Femur (tissue), 1 donor: ENCODE data around the gene MICB.
"Not testable (repeated sequence)": the region's sequence is repeated elsewhere in the genome, so short reads cannot be mapped to it uniquely, and the experiment has no call there.

ENCODE experiments used
- DNase-seq: peaks from one replicate; pipeline ENCODE4 v3.0.0-alpha.2; 2017

Gene MICB

GRCh38 chr6:31476515-31477139 lies 21.3 kb upstream of the MICB start:
- no peak for DNase-seq

DNA sequence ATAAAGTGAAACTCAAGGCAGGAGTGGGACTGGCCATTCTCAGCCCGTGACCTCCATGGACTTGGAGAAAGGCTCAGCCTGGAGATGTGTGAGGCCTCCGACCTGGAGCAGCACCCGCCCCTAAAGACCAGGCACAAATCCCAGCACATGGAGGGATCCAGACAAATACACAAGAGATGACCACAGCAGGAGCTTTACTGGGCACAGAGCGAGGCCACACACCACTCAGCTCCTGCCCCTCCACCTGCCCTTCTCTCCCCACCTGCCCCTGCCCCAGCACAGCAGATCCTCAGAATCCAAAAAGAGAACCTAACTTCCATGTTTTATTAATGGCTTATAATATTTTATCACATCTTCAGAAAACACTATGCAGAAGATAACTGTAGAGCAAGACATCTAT lies 20.4 kb upstream of the MICB start:
- DNase-seq, result no peak

DNA sequence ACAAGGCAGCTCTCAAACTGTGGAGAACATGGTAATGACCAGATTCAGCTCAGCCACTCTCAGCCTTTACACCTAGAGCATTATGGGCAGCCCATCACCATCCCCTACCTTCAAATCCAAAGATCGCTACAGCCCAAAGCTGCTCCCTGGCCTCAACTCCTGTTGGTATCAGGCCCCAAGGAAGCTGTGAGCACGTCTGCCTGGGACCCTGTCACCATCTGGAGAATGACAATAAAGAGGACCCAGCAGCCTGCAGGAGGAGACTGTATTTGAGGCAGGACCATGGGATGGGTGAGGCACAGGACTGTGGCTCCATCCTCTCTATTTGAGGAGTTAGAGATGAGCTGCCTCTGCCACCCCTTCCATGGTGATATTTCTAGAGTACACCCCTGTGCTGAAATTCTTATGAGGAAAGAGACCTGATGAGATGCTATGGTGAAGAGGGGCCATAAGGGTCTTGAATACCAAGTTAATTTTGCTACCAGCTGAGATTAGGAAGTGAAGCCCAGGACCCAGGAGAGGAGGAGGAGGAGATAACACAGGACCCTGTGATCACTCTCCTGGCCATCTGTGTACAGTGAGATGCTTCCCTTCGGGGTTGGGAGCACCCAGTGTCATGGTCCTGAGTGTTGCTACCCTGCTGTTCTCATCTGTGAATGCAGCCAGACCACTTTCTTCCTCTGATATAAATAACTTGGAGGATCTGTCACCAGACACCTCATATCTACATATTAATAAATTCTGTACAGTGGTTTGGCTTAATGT lies 19.6 kb upstream of the MICB start:
- no peak for DNase-seq

DNA sequence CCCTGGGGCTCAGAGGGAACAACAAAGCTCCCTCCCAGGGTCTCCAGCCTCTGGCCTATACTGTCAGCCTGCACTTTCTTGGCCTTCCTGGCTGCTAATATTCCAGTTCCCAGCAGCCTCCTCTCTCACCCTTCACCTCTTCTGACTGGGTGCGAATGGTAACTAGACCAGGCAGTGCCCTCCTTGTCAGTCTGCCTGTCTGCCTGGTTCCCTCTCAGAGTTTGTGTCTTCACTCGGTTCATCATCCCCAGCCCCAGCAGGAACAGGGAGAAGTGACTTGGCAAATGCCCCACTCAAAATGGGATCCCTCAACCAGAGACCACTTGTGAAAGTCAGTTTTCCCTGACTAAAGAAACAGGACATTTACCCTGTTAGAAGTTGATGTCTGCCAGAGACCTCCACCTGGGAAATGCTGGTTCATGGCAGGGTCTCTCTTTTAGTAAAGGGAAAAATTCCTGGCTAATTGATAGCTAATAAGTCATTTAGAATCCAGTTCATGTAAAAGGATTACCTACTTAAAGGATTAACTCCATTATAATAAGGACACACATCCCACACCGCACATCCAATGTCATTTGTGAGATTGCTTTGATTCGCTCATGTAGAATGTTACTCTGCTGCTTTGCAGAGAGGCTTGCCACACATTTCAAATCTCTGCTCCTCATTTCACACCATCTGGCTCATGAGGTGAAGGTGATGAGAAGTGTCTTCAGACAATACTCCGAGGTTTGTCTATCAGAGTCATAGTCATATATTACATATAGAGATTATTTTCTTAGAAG lies 18.6 kb upstream of the MICB start:
- DNase-seq, result no peak

- DNase-seq, result no peak
Observed at GRCh38 chr6:31479933-31480535, 17.9 kb upstream of the MICB start.

DNA sequence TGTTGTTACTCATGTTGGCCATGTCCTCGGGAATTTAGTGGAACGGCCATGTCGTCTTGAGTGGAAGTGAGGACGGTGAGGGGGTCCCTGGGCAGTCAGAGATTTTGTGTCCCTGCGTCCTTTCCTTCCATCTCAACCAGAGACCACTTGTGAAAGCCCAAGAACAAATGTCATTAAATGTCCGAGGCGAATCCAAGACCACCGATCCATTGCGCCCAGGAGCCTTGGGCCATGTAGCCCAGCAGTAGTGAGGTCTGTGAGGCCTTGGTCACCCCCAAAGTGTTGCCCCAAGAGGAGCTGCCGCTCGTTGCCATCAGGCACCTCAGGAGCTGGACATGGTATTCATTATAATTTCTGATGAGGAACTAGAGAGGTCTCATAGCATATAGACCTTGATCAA lies 17.4 kb upstream of the MICB start:
- no peak for DNase-seq

- DNase-seq, result no peak
Observed at GRCh38 chr6:31483392-31483791, 14.6 kb upstream of the MICB start.

DNA sequence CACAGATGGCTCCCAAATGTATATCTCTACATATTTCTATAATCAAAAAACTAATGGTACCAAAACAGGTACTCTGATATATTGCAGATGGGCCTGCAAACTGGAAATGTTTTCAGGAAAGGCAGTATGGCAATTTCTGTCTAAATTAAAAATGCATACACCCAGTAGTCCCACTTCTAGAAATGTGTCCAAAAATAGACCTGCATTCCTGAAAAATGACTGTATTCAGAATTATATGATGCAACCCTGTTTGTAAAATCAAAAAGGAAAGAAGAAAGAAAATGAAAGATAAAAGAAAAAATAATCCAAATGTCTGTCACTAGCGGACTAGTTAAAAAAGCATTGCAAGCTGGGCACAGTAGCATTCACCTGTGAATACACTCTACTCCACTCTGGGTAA lies 12.9 kb upstream of the MICB start:
- no peak for DNase-seq

DNA sequence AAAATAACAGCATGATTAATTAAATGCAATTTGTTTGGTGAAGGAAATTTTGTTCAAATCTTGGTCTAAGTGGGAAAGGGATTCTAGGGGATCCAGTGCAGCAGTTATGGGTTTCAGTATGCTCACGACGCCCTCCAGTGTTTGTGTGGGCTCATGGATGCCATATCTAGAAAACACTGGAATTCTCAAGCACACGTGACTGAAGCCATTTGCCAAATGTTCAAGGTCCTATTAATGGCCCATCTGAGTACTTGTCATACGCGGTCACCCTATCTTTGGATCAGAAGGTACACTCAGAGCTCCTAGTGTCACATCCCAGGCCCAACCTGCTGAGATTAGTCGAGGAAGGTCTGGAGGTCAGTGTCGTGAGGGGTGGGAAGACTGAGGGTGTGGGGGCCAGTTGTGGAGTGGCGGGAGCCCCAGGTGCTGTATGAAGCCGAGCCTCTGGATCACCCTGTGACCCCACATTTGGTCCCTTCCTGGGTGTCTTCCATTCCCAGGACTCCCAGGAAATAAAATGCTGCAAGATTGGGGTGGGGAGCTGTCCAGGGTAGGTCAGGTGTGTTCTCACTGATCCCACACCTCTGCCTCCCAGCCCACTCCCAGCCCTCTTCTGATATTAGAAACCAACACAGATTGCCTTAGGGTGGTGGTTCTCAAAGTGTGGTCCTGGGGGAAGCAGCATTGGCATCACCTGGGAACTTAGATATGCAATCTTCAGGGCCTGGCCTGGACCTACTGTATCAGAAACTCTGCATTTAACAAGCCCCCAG lies 11.7 kb upstream of the MICB start:
- not testable (repeated sequence) for DNase-seq

DNA sequence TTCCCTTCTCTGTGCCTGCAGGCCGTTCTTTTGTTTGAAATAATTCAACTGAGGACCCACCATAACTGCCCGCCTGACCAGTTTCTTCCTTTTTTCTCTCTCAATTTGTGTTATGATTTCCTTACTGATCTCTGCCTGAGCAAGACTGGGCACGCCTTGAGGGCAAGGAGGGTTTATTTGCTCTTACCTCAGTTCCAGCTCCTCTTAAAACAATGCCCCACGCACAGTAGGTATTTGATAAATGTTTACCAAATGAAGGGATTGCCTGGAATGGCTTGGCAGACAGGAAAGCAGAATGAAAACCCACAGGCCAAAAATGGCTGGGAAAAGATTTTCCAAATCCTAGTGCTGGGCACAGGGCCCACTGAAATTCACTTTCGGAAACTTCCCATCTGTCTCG lies 10.3 kb upstream of the MICB start:
- DNase-seq, result not testable (repeated sequence)

GRCh38 chr6:31489086-31489485 lies 8.9 kb upstream of the MICB start:
- no peak for DNase-seq

- DNase-seq, result no peak
Observed at GRCh38 chr6:31490115-31490873, 7.7 kb upstream of the MICB start.

DNA sequence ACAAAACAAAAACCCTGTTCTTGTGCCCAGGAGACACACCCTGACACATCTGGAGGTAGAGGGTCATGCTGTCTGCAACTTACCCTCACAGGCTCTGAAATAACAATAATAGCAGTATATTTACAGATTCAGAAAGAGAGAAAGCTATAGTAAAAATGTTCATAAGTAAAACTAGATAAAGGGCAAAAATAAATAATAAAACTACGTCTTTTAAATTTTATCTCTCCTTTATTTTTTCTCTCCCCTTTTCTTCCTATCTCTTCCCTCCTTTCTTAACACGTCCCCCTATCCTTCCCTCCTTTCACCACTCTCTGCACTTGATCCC lies 4.4 kb upstream of the MICB start:
- not testable (repeated sequence) for DNase-seq

- peak; percentile 71 for DNase-seq
Observed at GRCh38 chr6:31493875-31494694, 3.9 kb upstream of the MICB start.

DNA sequence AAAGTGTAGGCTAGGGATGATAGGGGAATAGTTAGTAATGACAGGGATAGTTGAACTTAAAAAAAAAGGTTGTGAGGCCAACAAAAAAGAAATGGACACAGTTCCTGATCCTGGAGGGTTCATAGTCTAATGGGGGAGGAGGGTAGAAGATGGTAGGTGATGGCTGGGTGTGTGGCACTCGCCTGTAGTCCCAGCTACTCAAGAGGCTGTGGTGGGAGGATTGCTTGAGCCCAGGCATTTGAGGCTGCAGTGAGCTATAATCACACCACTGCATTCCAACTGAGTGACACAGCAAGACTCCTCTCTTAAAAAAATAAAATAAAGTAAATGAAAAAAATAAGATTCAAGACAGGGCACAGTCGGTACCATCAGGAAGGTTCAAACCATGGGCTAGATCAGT lies 2.4 kb upstream of the MICB start:
- DNase-seq, result no peak

DNA sequence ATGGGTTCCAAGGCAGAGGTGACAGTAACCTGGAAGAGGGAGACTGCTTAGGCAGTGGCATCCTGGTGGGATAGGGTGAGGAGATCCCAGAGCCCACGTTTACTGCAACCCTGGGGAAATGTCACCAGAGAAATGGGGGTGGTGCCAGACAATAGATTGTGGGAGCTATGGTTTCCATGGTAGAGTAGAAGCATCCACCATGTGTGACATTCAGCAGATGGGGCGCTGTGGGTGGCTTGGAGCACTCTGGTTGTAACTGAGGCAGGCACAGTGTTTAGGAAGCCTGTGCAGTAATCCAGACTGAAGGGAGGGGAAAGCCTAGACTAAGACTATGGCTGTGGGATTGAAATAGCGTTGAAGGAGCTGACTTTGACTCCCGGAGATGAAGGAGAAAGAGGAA lies 1.1 kb upstream of the MICB start:
- DNase-seq, result not testable (repeated sequence)

DNA sequence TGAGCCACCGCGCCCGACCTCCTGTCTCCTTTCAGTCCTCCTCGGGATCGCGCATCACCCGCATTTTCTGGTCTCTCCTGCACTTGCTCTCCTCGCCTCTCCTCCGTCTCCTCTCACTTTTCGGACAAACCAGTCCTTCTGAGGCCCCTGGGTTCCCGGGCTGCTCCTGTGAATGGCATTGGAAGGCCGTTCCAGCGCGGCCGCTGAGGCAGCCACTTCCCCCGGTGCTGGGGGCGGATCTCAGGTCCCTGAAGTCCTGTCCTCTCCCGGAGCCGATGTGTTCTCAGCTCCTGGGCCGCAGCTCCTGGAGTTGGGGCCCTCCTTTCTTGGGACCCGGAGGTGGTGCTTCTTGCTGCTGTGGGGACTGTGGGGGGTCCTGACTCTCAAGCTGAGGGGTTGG lies 803 bp downstream of the MICB start:
- DNase-seq, result no peak

GRCh38 chr6:31499648-31500047 lies 1.7 kb downstream of the MICB start:
- not testable (repeated sequence) for DNase-seq

DNA sequence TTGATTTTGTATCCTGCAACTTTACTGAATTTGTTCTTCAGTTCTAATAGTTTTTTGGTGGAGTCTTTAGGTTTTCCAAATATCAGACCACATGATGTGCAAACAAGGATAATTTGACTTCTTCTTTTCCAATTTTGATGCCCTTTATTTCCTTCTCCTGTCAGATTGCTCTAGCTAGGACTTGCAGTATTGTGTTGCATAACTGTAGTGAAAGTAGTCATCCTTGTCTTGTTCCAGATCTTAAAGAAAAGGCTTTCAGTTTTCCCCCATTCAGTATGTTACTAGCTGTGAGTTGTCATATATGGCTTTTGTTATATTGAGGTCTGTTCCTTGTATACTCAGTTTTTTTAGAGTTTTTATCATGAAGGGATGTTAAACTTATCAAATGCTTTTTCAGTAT lies 4.6 kb downstream of the MICB start:
- no peak for DNase-seq

DNA sequence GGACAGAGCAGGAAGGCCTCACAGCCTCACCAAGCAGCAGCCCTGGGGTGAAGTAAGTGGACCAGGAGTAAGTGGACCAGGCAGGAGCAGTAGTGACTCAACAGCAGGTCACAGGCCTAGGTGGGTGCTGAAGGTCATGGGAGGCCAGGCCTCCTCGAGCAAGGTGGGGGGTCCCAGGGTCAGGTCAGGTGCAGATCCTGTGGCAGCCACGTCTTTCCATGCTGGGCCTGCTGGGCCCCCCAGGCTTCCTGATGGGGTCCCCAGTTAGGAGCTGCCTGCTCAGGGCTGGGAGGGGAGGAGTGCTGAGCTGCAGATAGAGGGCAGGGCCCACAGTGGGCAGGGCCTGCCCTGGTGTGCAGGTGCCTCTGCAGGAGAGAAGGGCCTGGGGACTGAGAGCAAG lies 11.1 kb downstream of the MICB start:
- DNase-seq, result not testable (repeated sequence)

DNA sequence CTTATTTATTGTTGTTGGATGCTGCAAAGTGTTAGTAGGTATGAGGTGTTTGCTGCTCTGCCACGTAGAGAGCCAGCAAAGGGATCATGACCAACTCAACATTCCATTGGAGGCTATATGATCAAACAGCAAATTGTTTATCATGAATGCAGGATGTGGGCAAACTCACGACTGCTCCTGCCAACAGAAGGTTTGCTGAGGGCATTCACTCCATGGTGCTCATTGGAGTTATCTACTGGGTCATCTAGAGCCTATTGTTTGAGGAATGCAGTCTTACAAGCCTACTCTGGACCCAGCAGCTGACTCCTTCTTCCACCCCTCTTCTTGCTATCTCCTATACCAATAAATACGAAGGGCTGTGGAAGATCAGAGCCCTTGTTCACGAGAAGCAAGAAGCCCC lies 12.1 kb downstream of the MICB start:
- DNase-seq, result no peak
